Fibroblast of lung (primary cell): Measurements from ENCODE around the gene HHAT. TPM values are rescaled to one million over a fixed set of nuclear protein-coding genes. Genes with fewer than 3 reads are reported as not detected.

Source experiments
- DNase-seq, 2 donors: peaks; one replicate each; pipeline versions ENCODE4 v3.0.0 to v3.0.0-alpha.2; 2010; ENCODE audit warnings: low read depth in 2 of 2
- H2AFZ ChIP-seq: 2 replicates; pipeline ENCODE4 v1.5.1; 2012; ENCODE audit warnings: low read length, control low read depth, inconsistent platforms
- H3K27ac ChIP-seq: 2 replicates; pipeline ENCODE4 v1.5.1; 2011; ENCODE audit warnings: low read length, control low read depth; ENCODE audit not compliant: insufficient read depth
- H3K27me3 ChIP-seq: 2 replicates; pipeline ENCODE4 v1.5.1; 2011; ENCODE audit warnings: mild to moderate bottlenecking, low read length; ENCODE audit not compliant: control insufficient read depth, insufficient read depth
- H3K36me3 ChIP-seq: 2 replicates; pipeline ENCODE4 v1.5.1; 2011; ENCODE audit warnings: low read length; ENCODE audit not compliant: control insufficient read depth, insufficient read depth
- H3K4me1 ChIP-seq: 2 replicates; pipeline ENCODE4 v1.5.1; 2011; ENCODE audit warnings: low read length; ENCODE audit not compliant: control insufficient read depth, insufficient read depth; ENCODE audit errors: extremely low read depth
- H3K4me2 ChIP-seq: 2 replicates; pipeline ENCODE4 v1.5.1; 2011; ENCODE audit warnings: low read length, control low read depth; ENCODE audit not compliant: insufficient read depth; ENCODE audit errors: extremely low read depth
- H3K4me3 ChIP-seq, 4 experiments: fragments of 200-600 bp in 1 of 4; sonication (generic) in 1 of 4; replicated peaks in 1 of 4; 2 replicates each; pipeline ENCODE4 v1.5.1; 2011 to 2016; ENCODE audit warnings: low read length in 4 of 4, low read depth in 3 of 4, mild to moderate bottlenecking in 3 of 4, control low read depth in 2 of 4, inconsistent platforms in 1 of 4, mixed read lengths in 1 of 4; ENCODE audit not compliant: insufficient read depth in 1 of 4; ENCODE audit errors: control extremely low read depth in 1 of 4
- H3K79me2 ChIP-seq: 2 replicates; pipeline ENCODE4 v1.5.1; 2012; ENCODE audit warnings: mild to moderate bottlenecking, low read length, inconsistent platforms; ENCODE audit not compliant: control insufficient read depth, insufficient read depth
- H3K9ac ChIP-seq: 2 replicates; pipeline ENCODE4 v1.5.1; 2011; ENCODE audit warnings: mild to moderate bottlenecking, low read length, control low read depth; ENCODE audit not compliant: insufficient read depth
- H3K9me3 ChIP-seq: 2 replicates; pipeline ENCODE4 v1.5.1; 2012; ENCODE audit warnings: low read depth, low read length; ENCODE audit not compliant: control insufficient read depth, insufficient read depth
- H4K20me1 ChIP-seq: 2 replicates; pipeline ENCODE4 v1.5.1; 2011; ENCODE audit warnings: low read length; ENCODE audit not compliant: control insufficient read depth, insufficient read depth; ENCODE audit errors: extremely low read depth
- CTCF ChIP-seq, 2 donors: IDR thresholded peaks in 1 of 2; conservative IDR thresholded peaks in 1 of 2; 1 replicate in 1 of 2; 2 replicates in 1 of 2; pipeline ENCODE4 v1.5.1; 2011 to 2012; ENCODE audit warnings: low read length in 2 of 2, control low read depth in 1 of 2, inconsistent platforms in 1 of 2, low read depth in 1 of 2, mild to moderate bottlenecking in 1 of 2
- EZH2 ChIP-seq: IDR thresholded peaks from 2 replicates; pipeline ENCODE4 v1.5.1; 2012; ENCODE audit warnings: low read length, control low read depth, mild to moderate bottlenecking; ENCODE audit errors: missing control alignments
- polyA plus RNA-seq, 2 donors: library from polyadenylated mRNA; depleted of rRNA in 1 of 2; stranded (reverse) in 1 of 2; unstranded in 1 of 2; fragments of >200 nt; gene quantifications; 2 replicates each; pipeline ENCODE4 v1.2.1, GENCODE V29; 2011 to 2012; ENCODE audit warnings: missing spikeins in 1 of 2
- total RNA-seq: library from RNA; depleted of rRNA; stranded (reverse); fragments of >200 nt; gene quantifications from 2 replicates; pipeline ENCODE4 v1.2.1, GENCODE V29; 2014

The HHAT gene
- total and polyA plus RNA-seq, 2 donors (not counting 1 experiment from before 2014, with no cell fraction given): 3.6 to 4.8 TPM

GRCh38 chr1:210296682-210297081 is 32.0 kb upstream of the HHAT start:
- DNase-seq: no peak

GRCh38 chr1:210298296-210298695 is 30.4 kb upstream of the HHAT start:
- no peak overlapping the region for H3K9ac ChIP-seq
- H3K4me1 ChIP-seq: peaks cover 11% of the 10 kb centered on the region
- H3K79me2 ChIP-seq: no peaks in the 10 kb centered on the region
- TF ChIP-seq EZH2 (no peak), CTCF (conservative IDR thresholded peaks at IDR 0.05 in 1 of 2, IDR thresholded peaks at IDR 0.05 in 1 of 2; ENCODE audit: low read depth in 1 of 2, low read length in 2 of 2) (no peak)
- no peak overlapping the region for H3K4me2 ChIP-seq
- no peak for DNase-seq
- no peaks in the 10 kb centered on the region for H3K36me3 ChIP-seq
- H3K4me3 ChIP-seq: no peak overlapping the region
- peaks cover 3% of the 10 kb centered on the region for H3K27me3 ChIP-seq
- H3K27ac ChIP-seq: no peak overlapping the region
- H2AFZ ChIP-seq: no peak overlapping the region
- H3K9me3 ChIP-seq: no peaks in the 10 kb centered on the region
- H4K20me1 ChIP-seq: no peaks in the 10 kb centered on the region

More at GRCh38 chr1:210296682-210297081, 32.0 kb upstream of the HHAT start:
- Histone ChIP-seq H3K9ac (no peak overlapping the region), H3K79me2 (no peaks in the 10 kb centered on the region), H4K20me1 (no peaks in the 10 kb centered on the region), H3K4me3 (no peak overlapping the region), H3K27me3 (no peaks in the 10 kb centered on the region), H2AFZ (no peak overlapping the region), H3K9me3 (no peaks in the 10 kb centered on the region), H3K27ac (no peak overlapping the region), H3K4me2 (no peak overlapping the region), H3K36me3 (no peaks in the 10 kb centered on the region), H3K4me1 (peaks cover 11% of the 10 kb centered on the region)
- no peak for TF ChIP-seq CTCF (conservative IDR thresholded peaks at IDR 0.05 in 1 of 2, IDR thresholded peaks at IDR 0.05 in 1 of 2; ENCODE audit: low read depth in 1 of 2, low read length in 2 of 2)
- no peak for TF ChIP-seq EZH2

- Histone ChIP-seq H3K9ac (no peak overlapping the region), H3K9me3 (no peaks in the 10 kb centered on the region), H3K27ac (no peak overlapping the region), H3K27me3 (peaks cover 3% of the 10 kb centered on the region), H3K4me1 (peaks cover 7% of the 10 kb centered on the region), H3K36me3 (no peaks in the 10 kb centered on the region), H4K20me1 (no peaks in the 10 kb centered on the region), H3K79me2 (no peaks in the 10 kb centered on the region), H2AFZ (no peak overlapping the region), H3K4me3 (no peak overlapping the region), H3K4me2 (no peak overlapping the region)
- peak in 1 of 2 donors; percentile 54 for DNase-seq
- TF ChIP-seq EZH2: no peak
- TF ChIP-seq CTCF (conservative IDR thresholded peaks at IDR 0.05 in 1 of 2, IDR thresholded peaks at IDR 0.05 in 1 of 2; ENCODE audit: low read depth in 1 of 2, low read length in 2 of 2): no peak
Observed at GRCh38 chr1:210298936-210299335, 29.8 kb upstream of the HHAT start.
